Immature natural killer cell (primary cell): Measurements from ENCODE around the gene COG4. TPM values are rescaled to one million over a fixed set of nuclear protein-coding genes. Genes with fewer than 3 reads are reported as not detected.
A peak's percentile ranks its signal among the peaks of the same experiment; 100 is the strongest.

Source experiments
- DNase-seq, 3 donors: peaks; one replicate each; pipeline ENCODE4 v3.0.0; 2022; ENCODE audit warnings: mixed read lengths in 1 of 3
- H3K27ac Mint-ChIP-seq, 6 donors: one replicate each; pipeline ENCODE4 v1.8.0; 2020; ENCODE audit warnings: mixed read lengths in 6 of 6, mild to moderate bottlenecking in 5 of 6, inconsistent platforms in 4 of 6, moderate library complexity in 3 of 6
- H3K27me3 Mint-ChIP-seq, 3 donors: one replicate each; pipeline ENCODE4 v1.8.0; 2020 to 2021; ENCODE audit warnings: low read depth in 3 of 3, mild to moderate bottlenecking in 3 of 3, mixed read lengths in 3 of 3, moderate library complexity in 3 of 3, inconsistent platforms in 1 of 3
- H3K36me3 Mint-ChIP-seq, 3 donors: one replicate each; pipeline ENCODE4 v1.8.0; 2020; ENCODE audit warnings: mixed read lengths in 3 of 3, inconsistent platforms in 2 of 3, mild to moderate bottlenecking in 2 of 3
- H3K4me1 Mint-ChIP-seq, 2 donors: one replicate each; pipeline ENCODE4 v1.8.0; 2020; ENCODE audit warnings: inconsistent platforms in 2 of 2, mild to moderate bottlenecking in 2 of 2, mixed read lengths in 2 of 2, moderate library complexity in 1 of 2
- H3K4me3 Mint-ChIP-seq, 5 donors: one replicate each; pipeline ENCODE4 v1.8.0; 2020; ENCODE audit warnings: mild to moderate bottlenecking in 5 of 5, mixed read lengths in 5 of 5, inconsistent platforms in 3 of 5, moderate library complexity in 3 of 5
- H3K9me3 Mint-ChIP-seq, 6 donors: one replicate each; pipeline ENCODE4 v1.8.0; 2020; ENCODE audit warnings: mild to moderate bottlenecking in 6 of 6, mixed read lengths in 6 of 6, inconsistent platforms in 4 of 6, moderate library complexity in 3 of 6
- polyA plus RNA-seq, 3 donors: library from polyadenylated mRNA; unstranded; fragments of 300-500 nt; fragmentation: Illumina TruSeq; gene quantifications; one replicate each; pipeline ENCODE4 v1.2.3, GENCODE V29; 2021

The COG4 gene
- polyA plus RNA-seq, 3 donors from 2014 or later: 42.3 to 54.6 (median 42.9) TPM

- H3K27ac Mint-ChIP-seq: peak overlapping the region; percentile 96 to 99 (median 98)
- peak overlapping the region; percentile 96 to 99 (median 97) for H3K4me3 Mint-ChIP-seq
- DNase-seq: peak in 2 of 3 donors; percentile 6 to 26
- peaks cover 8 to 12% (median 11%) of the 10 kb centered on the region in 3 donors for H3K36me3 Mint-ChIP-seq
- H3K9me3 Mint-ChIP-seq: no peaks in the 10 kb centered on the region
- H3K27me3 Mint-ChIP-seq: peaks cover 10 to 17% (median 15%) of the 10 kb centered on the region in 3 donors
- peaks cover 56 to 70% of the 10 kb centered on the region in 2 donors for H3K4me1 Mint-ChIP-seq
Observed at GRCh38 chr16:70522216-70523075, 908 bp downstream of the COG4 start.

- peak overlapping the region; percentile 74 to 84 (median 82) for H3K27ac Mint-ChIP-seq
- H3K4me1 Mint-ChIP-seq: peaks cover 41 to 53% of the 10 kb centered on the region in 2 donors
- H3K4me3 Mint-ChIP-seq: peak overlapping the region; percentile 56 to 97 (median 73)
- DNase-seq: peak; percentile 10 to 51 (median 24)
- peaks cover 10 to 15% (median 14%) of the 10 kb centered on the region in 3 donors for H3K27me3 Mint-ChIP-seq
- no peaks in the 10 kb centered on the region for H3K9me3 Mint-ChIP-seq
- H3K36me3 Mint-ChIP-seq: peaks cover 0 to 11% (median 7%) of the 10 kb centered on the region in 3 donors
Observed at GRCh38 chr16:70520612-70521297, 2.6 kb downstream of the COG4 start.

- no peak for DNase-seq
- Mint-ChIP-seq H3K27ac (no peak overlapping the region), H3K9me3 (no peaks in the 10 kb centered on the region), H3K36me3 (peaks cover 22 to 48% (median 24%) of the 10 kb centered on the region in 3 donors), H3K27me3 (no peaks in the 10 kb centered on the region), H3K4me3 (no peak overlapping the region), H3K4me1 (peaks cover 7 to 8% of the 10 kb centered on the region in 2 donors)
Observed at GRCh38 chr16:70512456-70512855, 10.9 kb downstream of the COG4 start.

GRCh38 chr16:70511833-70512232, 11.5 kb downstream of the COG4 start:
- no peaks in the 10 kb centered on the region for H3K27me3 Mint-ChIP-seq
- H3K9me3 Mint-ChIP-seq: no peaks in the 10 kb centered on the region
- H3K36me3 Mint-ChIP-seq: peaks cover 21 to 48% (median 25%) of the 10 kb centered on the region in 3 donors
- peaks cover 7 to 8% of the 10 kb centered on the region in 2 donors for H3K4me1 Mint-ChIP-seq
- DNase-seq: no peak
- no peak overlapping the region for H3K4me3 Mint-ChIP-seq
- no peak overlapping the region for H3K27ac Mint-ChIP-seq

GRCh38 chr16:70510216-70510615, 13.1 kb downstream of the COG4 start:
- no peak overlapping the region for H3K27ac Mint-ChIP-seq

GRCh38 chr16:70508752-70509151, 14.6 kb downstream of the COG4 start:
- H3K4me3 Mint-ChIP-seq: no peak overlapping the region
- H3K27ac Mint-ChIP-seq: peak overlapping the region in 5 of 6 donors; percentile 30 to 71 (median 46)
- H3K9me3 Mint-ChIP-seq: no peaks in the 10 kb centered on the region
- H3K36me3 Mint-ChIP-seq: peaks cover 16 to 36% (median 27%) of the 10 kb centered on the region in 3 donors
- peaks cover 7 to 8% of the 10 kb centered on the region in 2 donors for H3K4me1 Mint-ChIP-seq
- DNase-seq: peak in 1 of 3 donors; percentile 21
- H3K27me3 Mint-ChIP-seq: peaks cover 0 to 2% (median 0%) of the 10 kb centered on the region in 3 donors

More at GRCh38 chr16:70510216-70510615, 13.1 kb downstream of the COG4 start:
- no peaks in the 10 kb centered on the region for H3K9me3 Mint-ChIP-seq
- peaks cover 7 to 8% of the 10 kb centered on the region in 2 donors for H3K4me1 Mint-ChIP-seq
- peaks cover 16 to 40% (median 27%) of the 10 kb centered on the region in 3 donors for H3K36me3 Mint-ChIP-seq
- no peaks in the 10 kb centered on the region for H3K27me3 Mint-ChIP-seq
- H3K4me3 Mint-ChIP-seq: no peak overlapping the region
- no peak for DNase-seq

GRCh38 chr16:70496513-70496912, 26.8 kb downstream of the COG4 start:
- H3K4me1 Mint-ChIP-seq: no peaks in the 10 kb centered on the region
- no peaks in the 10 kb centered on the region for H3K27me3 Mint-ChIP-seq
- no peak overlapping the region for H3K4me3 Mint-ChIP-seq
- peaks cover 12 to 27% (median 16%) of the 10 kb centered on the region in 3 donors for H3K36me3 Mint-ChIP-seq
- H3K9me3 Mint-ChIP-seq: no peaks in the 10 kb centered on the region
- no peak for DNase-seq
- H3K27ac Mint-ChIP-seq: no peak overlapping the region

GRCh38 chr16:70495425-70496182, 27.8 kb downstream of the COG4 start:
- DNase-seq: no peak
- Mint-ChIP-seq H3K4me1 (no peaks in the 10 kb centered on the region), H3K9me3 (no peaks in the 10 kb centered on the region), H3K27me3 (no peaks in the 10 kb centered on the region), H3K36me3 (peaks cover 12 to 21% (median 12%) of the 10 kb centered on the region in 3 donors), H3K4me3 (no peak overlapping the region), H3K27ac (no peak overlapping the region)

- peaks cover 12 to 21% (median 15%) of the 10 kb centered on the region in 3 donors for H3K36me3 Mint-ChIP-seq
- H3K27me3 Mint-ChIP-seq: no peaks in the 10 kb centered on the region
- H3K4me3 Mint-ChIP-seq: no peak overlapping the region
- no peaks in the 10 kb centered on the region for H3K9me3 Mint-ChIP-seq
- H3K4me1 Mint-ChIP-seq: no peaks in the 10 kb centered on the region
- no peak for DNase-seq
- H3K27ac Mint-ChIP-seq: peak overlapping the region in 1 of 6 donors; percentile 23
Observed at GRCh38 chr16:70494777-70495176, 28.6 kb downstream of the COG4 start.

GRCh38 chr16:70494202-70494770, 29.1 kb downstream of the COG4 start:
- H3K27ac Mint-ChIP-seq: no peak overlapping the region
- DNase-seq: no peak
- H3K27me3 Mint-ChIP-seq: no peaks in the 10 kb centered on the region
- H3K36me3 Mint-ChIP-seq: peaks cover 12 to 24% (median 15%) of the 10 kb centered on the region in 3 donors
- no peaks in the 10 kb centered on the region for H3K4me1 Mint-ChIP-seq
- H3K9me3 Mint-ChIP-seq: no peaks in the 10 kb centered on the region
- no peak overlapping the region for H3K4me3 Mint-ChIP-seq

GRCh38 chr16:70493802-70494201, 29.6 kb downstream of the COG4 start:
- no peak for DNase-seq
- Mint-ChIP-seq H3K27ac (peak overlapping the region in 1 of 6 donors; percentile 53), H3K27me3 (no peaks in the 10 kb centered on the region), H3K9me3 (no peaks in the 10 kb centered on the region), H3K4me3 (no peak overlapping the region), H3K4me1 (no peaks in the 10 kb centered on the region), H3K36me3 (peaks cover 12 to 24% (median 15%) of the 10 kb centered on the region in 3 donors)

GRCh38 chr16:70490261-70490660, 33.1 kb downstream of the COG4 start:
- peaks cover 12 to 19% (median 15%) of the 10 kb centered on the region in 3 donors for H3K36me3 Mint-ChIP-seq
- DNase-seq: no peak
- no peak overlapping the region for H3K4me3 Mint-ChIP-seq
- H3K27ac Mint-ChIP-seq: no peak overlapping the region
- no peaks in the 10 kb centered on the region for H3K9me3 Mint-ChIP-seq
- H3K4me1 Mint-ChIP-seq: no peaks in the 10 kb centered on the region
- no peaks in the 10 kb centered on the region for H3K27me3 Mint-ChIP-seq

- Mint-ChIP-seq H3K36me3 (peaks cover 0 to 18% (median under 1%) of the 10 kb centered on the region in 3 donors), H3K27me3 (no peaks in the 10 kb centered on the region), H3K9me3 (no peaks in the 10 kb centered on the region), H3K4me1 (no peaks in the 10 kb centered on the region), H3K27ac (peak overlapping the region in 1 of 6 donors; percentile 49), H3K4me3 (no peak overlapping the region)
- DNase-seq: no peak
Observed at GRCh38 chr16:70484867-70485266, 38.5 kb downstream of the COG4 start.
